Mucosa of descending colon (tissue), 3 donors: ENCODE results near the gene BNC1. TPM values are rescaled to one million over a fixed set of nuclear protein-coding genes. Genes with fewer than 3 reads are reported as not detected.

Experiments used
- ATAC-seq: fragments of 200-7000 bp; cut with Tn5 transposase; one replicate; pipeline ENCODE4 v1.9.1; 2020; ENCODE audit warnings: mild to moderate bottlenecking, moderate library complexity
- DNase-seq, 3 donors: peaks; one replicate each; pipeline ENCODE4 v3.0.0-alpha.2; 2020
- H3K36me3 ChIP-seq: fragments of 200-600 bp; one replicate; pipeline ENCODE4 v1.8.0; 2021; ENCODE audit warnings: low read depth, mild to moderate bottlenecking
- H3K4me1 ChIP-seq: fragments of 200-600 bp; one replicate; pipeline ENCODE4 v1.8.0; 2021; ENCODE audit warnings: low read depth, mild to moderate bottlenecking
- H3K4me3 ChIP-seq: fragments of 200-600 bp; one replicate; pipeline ENCODE4 v1.8.0; 2021; ENCODE audit warnings: mild to moderate bottlenecking
- H3K9me3 ChIP-seq: fragments of 200-600 bp; one replicate; pipeline ENCODE4 v1.8.0; 2021; ENCODE audit warnings: mild to moderate bottlenecking
- intact Hi-C, 2 donors: fragments of 100-400 bp; cut with DNase I in 1 of 2; cut with micrococcal nuclease in 1 of 2; formaldehyde crosslinking; loops; one replicate each; pipeline versions ENCODE4 v1.11.0 to v1.11.1; 2022; cut with DNase I, micrococcal nuclease
- total RNA-seq, 3 donors: library from RNA; stranded (reverse); fragmentation: NEBNext Ultra II Directional in 2 of 3; extraction: Animal tissue kit (Norgen Biotek cat#: 25700) in 2 of 3; gene quantifications; one replicate each; pipeline versions ENCODE4 v1.2.1 to v1.2.4, GENCODE V29; 2021 to 2023
- TF ChIP-seq, protein P1 (sequence below): fragments of 200-600 bp; IDR thresholded peaks from one replicate; pipeline ENCODE4 v1.8.0; 2022; ENCODE audit warnings: antibody characterized with exemption, mild to moderate bottlenecking
- donor health status: DM: no; HTN: no; CAD: no; lungs with moderate emphysema.
- donor health status: DM: no; HTN: no; CAD: no.
- donor health status: DM: no; HTN: yes; CAD: no.

The BNC1 gene
- total RNA-seq, 3 donors from 2014 or later, result 0.16 TPM; not detected in 2

- Histone ChIP-seq H3K9me3 (no peaks in the 10 kb centered on the region), H3K4me3 (no peak overlapping the region), H3K4me1 (no peaks in the 10 kb centered on the region), H3K36me3 (no peaks in the 10 kb centered on the region)
- no peak for ATAC-seq
- TF ChIP-seq, protein P1, sequence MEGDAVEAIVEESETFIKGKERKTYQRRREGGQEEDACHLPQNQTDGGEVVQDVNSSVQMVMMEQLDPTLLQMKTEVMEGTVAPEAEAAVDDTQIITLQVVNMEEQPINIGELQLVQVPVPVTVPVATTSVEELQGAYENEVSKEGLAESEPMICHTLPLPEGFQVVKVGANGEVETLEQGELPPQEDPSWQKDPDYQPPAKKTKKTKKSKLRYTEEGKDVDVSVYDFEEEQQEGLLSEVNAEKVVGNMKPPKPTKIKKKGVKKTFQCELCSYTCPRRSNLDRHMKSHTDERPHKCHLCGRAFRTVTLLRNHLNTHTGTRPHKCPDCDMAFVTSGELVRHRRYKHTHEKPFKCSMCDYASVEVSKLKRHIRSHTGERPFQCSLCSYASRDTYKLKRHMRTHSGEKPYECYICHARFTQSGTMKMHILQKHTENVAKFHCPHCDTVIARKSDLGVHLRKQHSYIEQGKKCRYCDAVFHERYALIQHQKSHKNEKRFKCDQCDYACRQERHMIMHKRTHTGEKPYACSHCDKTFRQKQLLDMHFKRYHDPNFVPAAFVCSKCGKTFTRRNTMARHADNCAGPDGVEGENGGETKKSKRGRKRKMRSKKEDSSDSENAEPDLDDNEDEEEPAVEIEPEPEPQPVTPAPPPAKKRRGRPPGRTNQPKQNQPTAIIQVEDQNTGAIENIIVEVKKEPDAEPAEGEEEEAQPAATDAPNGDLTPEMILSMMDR, result no peak
- no peak for DNase-seq
- intact Hi-C loops, result no loop called here
These were observed 75.1 kb downstream of the BNC1 start for GRCh38 chr15:83209333-83209732.

DNA sequence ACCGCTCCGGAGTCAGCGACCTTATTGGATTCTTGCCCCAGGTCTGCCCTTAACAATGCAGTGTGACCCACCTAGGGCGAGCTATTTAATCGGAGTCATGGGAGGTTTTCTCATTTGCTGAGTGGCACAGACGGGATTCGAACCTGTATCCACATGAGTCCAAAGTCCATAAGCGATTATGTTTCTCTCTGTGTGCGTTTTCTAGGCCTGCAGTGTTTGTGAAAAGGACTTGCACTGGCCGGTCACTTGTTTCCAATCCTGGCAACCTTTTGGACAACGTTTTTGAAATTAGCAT lies 76.2 kb downstream of the BNC1 start:
- ATAC-seq (no peak), DNase-seq (no peak)
- Histone ChIP-seq H3K9me3 (no peaks in the 10 kb centered on the region), H3K4me1 (no peaks in the 10 kb centered on the region), H3K36me3 (no peaks in the 10 kb centered on the region), H3K4me3 (no peak overlapping the region)
- intact Hi-C loops, result no loop called here
- TF ChIP-seq, protein P1, result no peak

DNA sequence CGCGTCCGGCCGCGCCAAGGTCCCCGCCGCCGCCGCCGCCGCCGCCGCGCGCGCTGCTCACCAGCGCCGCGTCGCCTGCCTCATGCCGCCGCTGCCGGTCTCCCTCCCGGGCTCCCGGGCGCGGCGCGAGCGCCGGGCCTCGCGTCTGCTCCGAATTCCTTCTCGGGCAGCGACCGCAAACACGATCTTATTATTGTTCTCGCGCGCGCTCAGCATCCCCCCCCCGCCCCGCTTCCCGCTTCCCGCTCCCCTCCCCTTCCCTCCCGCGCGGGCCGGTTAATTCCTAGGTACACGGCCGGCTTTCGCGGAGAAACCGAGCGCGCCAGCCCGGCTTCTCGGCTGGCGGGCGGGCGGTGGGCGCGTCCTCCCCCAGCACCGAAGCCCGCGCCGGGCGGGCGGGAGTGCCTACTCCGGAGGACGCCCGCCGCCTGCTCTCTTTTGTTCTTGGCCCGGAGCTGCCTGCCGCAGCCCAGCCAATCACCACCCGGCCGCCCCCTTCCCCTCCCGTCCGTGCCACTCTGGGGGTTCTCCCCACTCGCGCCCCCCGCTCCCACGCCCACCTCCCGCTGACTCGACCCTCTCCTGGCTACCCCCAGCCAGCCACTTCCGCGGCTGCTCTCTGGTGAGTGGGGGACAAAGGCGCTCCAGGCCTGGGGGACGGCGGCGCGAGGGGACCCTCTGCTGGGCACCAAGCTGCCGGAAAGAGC lies 76.7 kb downstream of the BNC1 start, which contains the start of gene HDGFL3:
HDGFL3 (minus strand) TSS at position 164 of the 707 bp plus-strand sequence. CDS start 409 bp downstream, outside the sequence.
- DNase-seq, result peak; percentile 56 to 64 (median 62)
- H3K9me3 ChIP-seq, result no peaks in the 10 kb centered on the region
- H3K36me3 ChIP-seq, result no peaks in the 10 kb centered on the region
- H3K4me1 ChIP-seq, result no peaks in the 10 kb centered on the region
- intact Hi-C loops, result no loop called here
- peak; percentile 63 for ATAC-seq
- TF ChIP-seq, protein P1, result no peak
- peak within 1 kb of the TSS; percentile 54 for H3K4me3 ChIP-seq

DNA sequence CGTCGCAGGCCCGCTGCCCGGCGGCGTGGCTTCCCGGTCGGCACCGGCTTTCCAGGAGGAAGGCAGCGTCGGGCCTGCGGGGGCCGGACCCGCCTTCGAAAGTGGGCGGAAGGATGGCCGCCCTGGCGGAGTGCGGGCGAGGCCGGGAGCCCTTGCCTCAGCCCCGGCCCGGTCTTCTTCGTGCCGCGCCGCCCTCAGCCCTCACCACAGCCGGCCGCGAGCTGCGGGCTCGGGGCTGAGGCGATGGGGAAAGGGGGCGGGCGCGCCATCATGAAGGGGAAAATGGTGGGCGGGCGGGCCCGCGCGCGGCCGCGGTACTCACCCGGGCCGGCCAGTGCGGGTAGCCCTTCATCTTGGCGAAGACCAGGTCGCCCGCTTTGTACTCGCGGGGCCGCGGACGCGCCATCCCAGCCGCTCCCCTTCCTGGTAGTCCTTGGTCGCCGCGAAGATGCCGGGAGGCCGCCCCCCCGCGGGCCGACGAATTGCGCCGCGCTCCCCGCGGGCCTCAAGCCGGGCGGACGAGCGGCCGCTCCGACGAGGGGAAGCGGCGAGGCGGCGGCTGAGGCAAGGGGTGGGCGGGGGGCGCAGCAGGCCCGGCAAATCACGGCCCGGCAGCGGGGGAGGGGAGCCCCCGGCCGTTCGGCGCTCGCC lies 77.3 kb downstream of the BNC1 start:
- DNase-seq (peak in 2 of 3 donors; percentile 35 to 48), ATAC-seq (peak; percentile 67)
- TF ChIP-seq, protein P1, result no peak
- Histone ChIP-seq H3K4me3 (peak overlapping the region; percentile 54), H3K4me1 (no peaks in the 10 kb centered on the region), H3K9me3 (no peaks in the 10 kb centered on the region), H3K36me3 (no peaks in the 10 kb centered on the region)
- intact Hi-C loops, result no loop called here

DNA sequence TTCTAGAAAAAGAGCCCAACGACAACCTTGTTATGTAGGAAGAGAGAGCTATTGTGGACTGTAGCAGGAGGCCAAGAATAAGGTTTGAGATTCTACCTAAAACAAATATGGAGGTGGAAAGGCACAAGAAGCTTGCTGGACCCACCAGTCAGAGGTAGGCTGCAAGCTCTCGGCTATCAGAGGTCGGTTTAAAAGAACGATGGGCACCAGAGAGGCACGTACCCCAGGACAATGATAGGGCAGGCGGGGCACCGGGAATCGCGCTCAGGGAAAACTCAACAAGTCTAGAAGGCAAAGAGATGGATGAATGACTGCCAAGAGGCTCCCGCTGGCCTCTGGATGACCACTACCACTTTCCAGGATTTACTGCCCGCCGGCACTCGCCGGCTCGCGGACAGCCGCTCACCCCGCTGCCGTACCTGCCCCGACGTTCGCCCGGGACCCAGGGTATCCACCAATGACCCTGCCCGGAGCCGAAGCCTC lies 77.9 kb downstream of the BNC1 start:
- H3K36me3 ChIP-seq, result no peaks in the 10 kb centered on the region
- TF ChIP-seq, protein P1, result no peak
- peak in 1 of 3 donors; percentile 9 for DNase-seq
- H3K4me3 ChIP-seq, result peak overlapping the region; percentile 54
- no peaks in the 10 kb centered on the region for H3K4me1 ChIP-seq
- peak; percentile 16 for ATAC-seq
- intact Hi-C loops, result no loop called here
- no peaks in the 10 kb centered on the region for H3K9me3 ChIP-seq

Other genes with a start within 250 kb of the BNC1 start
- gene BTBD1, start 217.4 kb downstream of the BNC1 start, total RNA-seq, result 10 to 100 TPM; 50.9 to 57.8 (median 53.7) TPM
- 1 to 10 TPM; 1.2 to 4.9 (median 1.5) TPM for gene TM6SF1, start 177.0 kb downstream of the BNC1 start, total RNA-seq
- 10 to 100 TPM in 2 of 3 donors, 1 to 10 TPM in 1; 7.3 to 58.8 (median 14.1) TPM for gene HDGFL3, start 76.8 kb downstream of the BNC1 start, total RNA-seq
- 1 to 10 TPM in 1 of 3 donors, not detected in 2; 1.2 TPM for gene SH3GL3, start 162.7 kb upstream of the BNC1 start, total RNA-seq